ENCODE data around the gene DLX4.

The DLX4 gene

DNA sequence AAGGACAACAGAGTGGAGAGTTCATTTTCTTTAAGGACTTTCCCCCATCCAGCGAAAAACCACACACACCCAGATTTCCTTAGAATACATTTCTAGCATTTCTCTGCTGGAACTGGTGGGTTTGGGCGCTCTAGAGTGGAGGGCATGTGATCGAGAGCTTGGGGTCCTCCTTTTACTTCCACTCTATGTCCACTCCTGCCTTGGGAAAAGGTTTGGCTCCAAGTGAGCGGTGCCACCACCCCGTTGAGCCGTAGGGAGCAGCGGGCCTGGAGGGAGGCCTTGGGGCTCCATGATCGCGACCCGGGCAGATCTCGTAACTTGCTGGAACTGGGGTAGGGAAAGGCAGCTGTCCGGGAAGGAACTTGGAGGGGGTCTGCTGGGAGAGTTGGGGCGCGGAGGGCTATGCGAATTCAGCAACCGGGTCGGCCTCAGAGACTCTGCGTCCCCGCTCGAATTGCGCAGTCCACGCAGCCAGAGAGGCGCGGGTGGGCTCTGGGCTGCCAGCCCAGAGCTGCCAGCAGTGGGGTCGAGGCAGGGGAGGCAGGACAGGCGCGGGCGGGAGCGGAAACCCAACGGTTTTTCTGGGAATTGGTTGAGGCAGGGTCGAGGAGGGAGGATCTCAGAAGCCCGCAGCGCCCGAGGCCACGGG is 2.3 kb downstream of the DLX4 start:
- Histone ChIP-seq H3K4me1 (ENCODE audit: control insufficient read depth, low read depth, low read length) (peaks cover 2% of the 10 kb centered on the region), H3K4me3 (ENCODE audit: low read length) (no peak overlapping the region), H3K36me3 (ENCODE audit: control insufficient read depth, low read depth, low read length) (no peaks in the 10 kb centered on the region), H3K9ac (ENCODE audit: low read length) (no peak overlapping the region), H3K27ac (ENCODE audit: low read length) (no peak overlapping the region), H3K9me3 (ENCODE audit: control insufficient read depth, low read depth, low read length) (no peaks in the 10 kb centered on the region), H3K27me3 (ENCODE audit: control insufficient read depth, insufficient read depth, low read length) (peaks cover 100% of the 10 kb centered on the region)

DNA sequence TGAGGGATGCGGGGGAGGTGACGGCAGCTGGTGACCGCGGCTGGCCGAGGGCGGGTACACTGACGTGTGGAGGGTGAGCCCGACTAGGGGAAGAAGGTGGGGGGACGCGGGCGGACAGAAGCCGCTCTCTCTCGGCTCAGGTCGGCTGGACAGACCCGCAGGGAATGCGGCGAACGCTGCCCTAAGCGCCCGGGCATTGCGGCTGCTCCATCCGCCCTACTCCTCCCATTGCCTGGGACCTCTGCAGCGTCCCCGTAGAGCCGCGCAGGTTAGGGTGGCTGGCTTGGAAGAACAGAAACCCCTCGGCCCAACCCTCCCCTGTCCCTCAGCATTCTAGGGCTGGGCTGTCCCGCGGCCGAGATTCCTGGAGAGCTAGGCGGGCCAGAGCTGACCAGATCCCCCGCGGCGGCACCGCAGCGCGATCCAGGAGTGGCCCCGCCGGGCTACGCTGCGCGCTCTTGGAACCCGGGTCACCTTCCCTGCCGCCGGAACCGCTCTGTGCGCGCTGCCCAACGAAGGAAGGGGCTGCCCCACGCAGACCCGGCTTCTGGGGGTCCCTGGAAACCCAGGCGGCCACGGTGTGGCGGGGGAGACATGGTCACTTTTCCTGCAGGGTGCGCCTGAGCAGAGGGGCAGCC is 3.0 kb downstream of the DLX4 start:
- H3K36me3 ChIP-seq (ENCODE audit: control insufficient read depth, low read depth, low read length): no peaks in the 10 kb centered on the region
- peaks cover 5% of the 10 kb centered on the region for H3K4me1 ChIP-seq (ENCODE audit: control insufficient read depth, low read depth, low read length)
- H3K4me3 ChIP-seq (ENCODE audit: low read length): no peak overlapping the region
- H3K9ac ChIP-seq (ENCODE audit: low read length): no peak overlapping the region
- H3K27me3 ChIP-seq (ENCODE audit: control insufficient read depth, insufficient read depth, low read length): peaks cover 100% of the 10 kb centered on the region
- H3K27ac ChIP-seq (ENCODE audit: low read length): no peak overlapping the region
- H3K9me3 ChIP-seq (ENCODE audit: control insufficient read depth, low read depth, low read length): no peaks in the 10 kb centered on the region

GRCh38 chr17:49972486-49973270 is 3.7 kb downstream of the DLX4 start:
- Histone ChIP-seq H3K4me1 (ENCODE audit: control insufficient read depth, low read depth, low read length) (peaks cover 9% of the 10 kb centered on the region), H3K27me3 (ENCODE audit: control insufficient read depth, insufficient read depth, low read length) (peaks cover 100% of the 10 kb centered on the region), H3K9ac (ENCODE audit: low read length) (no peak overlapping the region), H3K36me3 (ENCODE audit: control insufficient read depth, low read depth, low read length) (no peaks in the 10 kb centered on the region), H3K27ac (ENCODE audit: low read length) (no peak overlapping the region), H3K4me3 (ENCODE audit: low read length) (peak overlapping the region; percentile 4), H3K9me3 (ENCODE audit: control insufficient read depth, low read depth, low read length) (no peaks in the 10 kb centered on the region)

GRCh38 chr17:49973271-49973615 is 4.3 kb downstream of the DLX4 start:
- Histone ChIP-seq H3K4me1 (ENCODE audit: control insufficient read depth, low read depth, low read length) (peaks cover 15% of the 10 kb centered on the region), H3K36me3 (ENCODE audit: control insufficient read depth, low read depth, low read length) (no peaks in the 10 kb centered on the region), H3K9me3 (ENCODE audit: control insufficient read depth, low read depth, low read length) (no peaks in the 10 kb centered on the region), H3K9ac (ENCODE audit: low read length) (no peak overlapping the region), H3K4me3 (ENCODE audit: low read length) (no peak overlapping the region), H3K27ac (ENCODE audit: low read length) (no peak overlapping the region), H3K27me3 (ENCODE audit: control insufficient read depth, insufficient read depth, low read length) (peaks cover 100% of the 10 kb centered on the region)

DNA sequence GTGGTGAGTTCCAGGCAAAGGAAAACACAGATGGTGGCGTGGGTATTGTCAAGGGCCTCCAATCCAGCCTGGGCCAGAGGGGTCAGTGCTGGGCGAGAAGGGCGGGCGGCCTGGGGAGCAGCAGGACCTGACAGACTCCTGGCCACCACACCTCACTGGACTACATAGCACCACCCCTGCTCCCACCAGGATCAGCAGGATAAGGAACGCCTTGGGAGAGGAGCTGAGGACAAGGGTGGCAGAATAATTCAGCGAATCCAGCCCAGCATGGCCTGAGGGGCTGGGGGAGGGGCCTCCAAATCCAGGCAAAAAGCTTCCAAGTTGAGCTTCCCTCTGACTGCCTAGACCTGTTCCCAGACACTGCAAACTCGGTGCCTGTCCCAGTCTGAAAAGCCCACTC is 6.5 kb downstream of the DLX4 start:
- Histone ChIP-seq H3K4me1 (ENCODE audit: control insufficient read depth, low read depth, low read length) (peaks cover 18% of the 10 kb centered on the region), H3K9me3 (ENCODE audit: control insufficient read depth, low read depth, low read length) (no peaks in the 10 kb centered on the region), H3K27me3 (ENCODE audit: control insufficient read depth, insufficient read depth, low read length) (peaks cover 92% of the 10 kb centered on the region), H3K4me3 (ENCODE audit: low read length) (no peak overlapping the region), H3K36me3 (ENCODE audit: control insufficient read depth, low read depth, low read length) (no peaks in the 10 kb centered on the region), H3K9ac (ENCODE audit: low read length) (no peak overlapping the region), H3K27ac (ENCODE audit: low read length) (no peak overlapping the region)

DNA sequence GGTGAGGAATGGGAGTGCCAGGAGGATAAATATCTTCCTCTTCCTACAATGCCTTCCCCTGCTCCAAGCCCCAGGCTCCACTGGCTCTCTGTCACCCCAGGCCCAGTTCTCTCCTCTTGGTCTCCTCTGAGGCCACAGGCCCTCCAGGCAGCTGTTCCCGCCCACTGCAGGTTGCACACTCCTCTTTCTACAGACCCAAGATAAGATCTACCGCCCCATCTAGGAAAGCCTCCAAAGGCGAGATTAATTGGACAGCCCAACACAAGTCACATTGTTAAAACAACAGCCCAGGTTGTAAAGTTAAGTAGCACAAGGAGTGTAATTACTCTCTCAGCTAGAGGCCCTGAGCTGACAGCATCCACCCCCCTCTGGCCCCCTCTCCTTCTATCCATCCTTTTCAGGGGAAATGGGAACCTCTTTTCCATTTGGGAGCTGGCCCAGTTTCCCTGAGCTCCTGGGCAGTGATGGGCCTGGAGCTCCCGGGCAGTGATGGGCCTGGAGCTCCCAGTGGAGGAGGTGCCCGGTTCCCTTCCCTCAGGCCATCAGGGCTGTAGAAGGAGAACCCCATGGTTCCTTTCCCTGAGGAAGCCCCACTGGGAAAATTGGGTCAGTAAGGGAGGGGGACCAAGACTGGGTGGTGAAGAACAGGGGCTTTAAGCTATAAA is 7.3 kb downstream of the DLX4 start:
- no peak overlapping the region for H3K9ac ChIP-seq (ENCODE audit: low read length)
- peaks cover 85% of the 10 kb centered on the region for H3K27me3 ChIP-seq (ENCODE audit: control insufficient read depth, insufficient read depth, low read length)
- H3K4me3 ChIP-seq (ENCODE audit: low read length): no peak overlapping the region
- H3K36me3 ChIP-seq (ENCODE audit: control insufficient read depth, low read depth, low read length): no peaks in the 10 kb centered on the region
- no peaks in the 10 kb centered on the region for H3K9me3 ChIP-seq (ENCODE audit: control insufficient read depth, low read depth, low read length)
- H3K27ac ChIP-seq (ENCODE audit: low read length): no peak overlapping the region
- peaks cover 23% of the 10 kb centered on the region for H3K4me1 ChIP-seq (ENCODE audit: control insufficient read depth, low read depth, low read length)

DNA sequence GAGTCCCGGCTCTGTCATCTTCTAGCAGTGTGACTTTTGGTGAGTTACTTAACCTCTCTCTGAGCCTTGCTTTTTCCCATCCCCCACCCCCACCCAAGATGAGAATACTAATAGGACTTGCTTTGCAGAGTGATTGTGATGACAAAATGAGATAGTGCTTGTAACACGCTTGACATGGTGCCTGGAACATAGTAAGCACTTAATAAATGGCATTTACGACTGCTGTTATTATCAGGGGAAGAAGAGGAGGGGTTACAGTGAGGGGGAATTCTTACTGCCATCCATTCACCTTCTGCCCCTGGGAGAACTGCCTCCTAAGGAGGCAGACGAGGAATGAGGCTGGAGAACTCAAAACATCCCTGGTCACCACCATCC is 7.8 kb downstream of the DLX4 start:
- Histone ChIP-seq H3K36me3 (ENCODE audit: control insufficient read depth, low read depth, low read length) (no peaks in the 10 kb centered on the region), H3K4me1 (ENCODE audit: control insufficient read depth, low read depth, low read length) (peaks cover 22% of the 10 kb centered on the region), H3K9me3 (ENCODE audit: control insufficient read depth, low read depth, low read length) (no peaks in the 10 kb centered on the region), H3K27ac (ENCODE audit: low read length) (no peak overlapping the region), H3K4me3 (ENCODE audit: low read length) (no peak overlapping the region), H3K9ac (ENCODE audit: low read length) (no peak overlapping the region), H3K27me3 (ENCODE audit: control insufficient read depth, insufficient read depth, low read length) (peaks cover 79% of the 10 kb centered on the region)

DNA sequence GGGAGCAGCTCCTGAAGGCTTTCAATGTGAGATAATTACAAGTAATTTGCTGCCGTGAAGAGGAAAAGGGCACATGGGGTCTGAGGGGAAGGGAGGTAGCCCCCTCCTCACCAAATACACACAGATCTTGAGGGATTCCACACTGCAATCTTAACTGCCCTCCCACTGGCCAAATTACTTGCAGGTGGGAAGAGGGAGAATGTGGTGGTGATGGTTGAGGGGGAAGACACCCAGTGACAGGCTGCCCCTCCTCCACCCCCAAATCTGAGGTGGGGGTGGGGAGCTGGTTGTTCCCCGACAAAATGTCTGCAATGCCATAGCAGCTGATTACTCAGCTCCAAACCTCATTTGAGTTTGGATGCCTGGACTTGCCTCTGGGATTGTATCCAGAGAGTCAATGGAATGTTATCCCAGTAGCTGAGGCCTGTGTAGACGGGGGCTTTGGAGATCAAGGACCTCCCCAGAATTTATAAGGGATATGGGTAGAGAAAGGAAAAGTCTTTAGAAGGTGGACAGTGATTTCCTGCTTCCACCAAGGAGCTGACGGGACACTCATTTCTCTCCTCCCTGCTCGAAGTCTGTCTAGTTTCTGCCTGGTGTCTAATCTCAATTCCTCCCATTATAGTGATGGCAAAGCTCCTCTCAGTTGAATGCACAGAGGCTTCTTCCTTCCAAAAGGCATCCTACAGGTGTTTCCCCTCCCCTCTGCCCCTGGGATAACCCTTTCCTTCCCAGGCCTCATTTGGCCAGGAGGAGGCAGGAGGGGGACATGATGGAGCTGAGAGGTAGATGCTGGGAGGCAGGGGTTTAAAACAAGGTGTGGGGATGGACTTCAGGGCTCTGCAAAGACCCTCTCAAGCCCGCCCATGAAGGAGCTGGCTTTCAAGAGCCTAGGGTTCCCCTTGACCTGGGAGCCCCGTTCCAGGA is 8.7 kb downstream of the DLX4 start:
- H3K27me3 ChIP-seq (ENCODE audit: control insufficient read depth, insufficient read depth, low read length): peaks cover 75% of the 10 kb centered on the region
- H3K9ac ChIP-seq (ENCODE audit: low read length): no peak overlapping the region
- no peaks in the 10 kb centered on the region for H3K36me3 ChIP-seq (ENCODE audit: control insufficient read depth, low read depth, low read length)
- no peak overlapping the region for H3K27ac ChIP-seq (ENCODE audit: low read length)
- no peak overlapping the region for H3K4me3 ChIP-seq (ENCODE audit: low read length)
- H3K4me1 ChIP-seq (ENCODE audit: control insufficient read depth, low read depth, low read length): peaks cover 21% of the 10 kb centered on the region
- no peaks in the 10 kb centered on the region for H3K9me3 ChIP-seq (ENCODE audit: control insufficient read depth, low read depth, low read length)

DNA sequence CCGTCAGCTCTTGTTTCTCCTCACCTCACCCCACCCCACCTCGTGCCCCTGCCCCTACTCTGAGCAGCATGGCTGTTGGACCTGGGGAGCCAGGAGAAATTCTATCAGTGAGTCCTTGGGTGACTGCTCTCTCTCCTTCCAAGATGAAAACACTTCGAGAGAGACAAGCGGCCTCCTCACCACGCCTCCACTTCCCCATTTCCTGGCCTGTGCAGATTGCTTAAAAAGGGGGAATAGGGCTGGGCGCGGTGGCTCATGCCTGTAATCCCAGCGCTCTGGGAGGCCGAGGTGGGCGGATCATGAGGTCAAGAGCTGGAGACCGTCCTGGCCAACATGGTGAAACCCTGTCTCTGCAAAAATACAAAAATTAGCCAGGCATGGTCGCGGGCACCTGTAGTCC is 9.5 kb downstream of the DLX4 start:
- H3K9me3 ChIP-seq (ENCODE audit: control insufficient read depth, low read depth, low read length): no peaks in the 10 kb centered on the region
- H3K4me3 ChIP-seq (ENCODE audit: low read length): no peak overlapping the region
- no peak overlapping the region for H3K27ac ChIP-seq (ENCODE audit: low read length)
- H3K27me3 ChIP-seq (ENCODE audit: control insufficient read depth, insufficient read depth, low read length): peaks cover 67% of the 10 kb centered on the region
- no peaks in the 10 kb centered on the region for H3K36me3 ChIP-seq (ENCODE audit: control insufficient read depth, low read depth, low read length)
- H3K4me1 ChIP-seq (ENCODE audit: control insufficient read depth, low read depth, low read length): peaks cover 21% of the 10 kb centered on the region
- H3K9ac ChIP-seq (ENCODE audit: low read length): no peak overlapping the region

- H3K27ac ChIP-seq (ENCODE audit: low read length): no peak overlapping the region
- H3K9ac ChIP-seq (ENCODE audit: low read length): no peak overlapping the region
- H3K9me3 ChIP-seq (ENCODE audit: control insufficient read depth, low read depth, low read length): no peaks in the 10 kb centered on the region
- peaks cover 53% of the 10 kb centered on the region for H3K27me3 ChIP-seq (ENCODE audit: control insufficient read depth, insufficient read depth, low read length)
- H3K4me1 ChIP-seq (ENCODE audit: control insufficient read depth, low read depth, low read length): peaks cover 21% of the 10 kb centered on the region
- H3K36me3 ChIP-seq (ENCODE audit: control insufficient read depth, low read depth, low read length): no peaks in the 10 kb centered on the region
- H3K4me3 ChIP-seq (ENCODE audit: low read length): no peak overlapping the region
Measured at GRCh38 chr17:49979748-49980479, 10.9 kb downstream of the DLX4 start.
